ENCODE data around the gene PLEKHA6. TPM values are rescaled to one million over a fixed set of nuclear protein-coding genes. Genes with fewer than 3 reads are reported as not detected.

The PLEKHA6 gene
- total RNA-seq, 6 experiments from 2014 or later, result 16.6 to 31.1 (median 22.1) TPM

GRCh38 chr1:204203206-204203767, 156.4 kb downstream of the PLEKHA6 start:
- WGBS (ENCODE audit: insufficient coverage, low coverage, low lambda C conversion rate, missing lambda C conversion rate), result 100% methylated on average over 1 of the region's 5 CpGs
- no peaks in the 10 kb centered on the region for H3K27me3 ChIP-seq
- intact Hi-C loops (cut with DNase I), result no loop called here
- TF ChIP-seq CTCF (IDR thresholded peaks at IDR 0.05) (no peak), POLR2A (IDR thresholded peaks at IDR 0.05) (no peak)
- DNase-seq (no peak), ATAC-seq (no peak)
- H3K9me3 ChIP-seq, result no peaks in the 10 kb centered on the region
- H3K4me3 ChIP-seq, result no peak overlapping the region
- H3K27ac ChIP-seq, result no peak overlapping the region
- peaks cover 0 to 25% (median 10%) of the 10 kb centered on the region in 4 donors for H3K4me1 ChIP-seq
- no peaks in the 10 kb centered on the region for H3K36me3 ChIP-seq

- TF ChIP-seq CTCF (IDR thresholded peaks at IDR 0.05) (no peak), POLR2A (IDR thresholded peaks at IDR 0.05) (no peak)
- intact Hi-C loops (cut with DNase I), result no loop called here
- Histone ChIP-seq H3K27me3 (no peaks in the 10 kb centered on the region), H3K36me3 (no peaks in the 10 kb centered on the region), H3K27ac (no peak overlapping the region), H3K9me3 (no peaks in the 10 kb centered on the region), H3K4me1 (peaks cover 0 to 25% (median 10%) of the 10 kb centered on the region in 4 donors), H3K4me3 (no peak overlapping the region)
- no peak for ATAC-seq
- DNase-seq, result no peak
- WGBS (ENCODE audit: insufficient coverage, low coverage, low lambda C conversion rate, missing lambda C conversion rate), result 67% methylated on average over 1 of the region's 4 CpGs
These were observed 157.2 kb downstream of the PLEKHA6 start for GRCh38 chr1:204202481-204202880.

GRCh38 chr1:204201348-204202040, 158.2 kb downstream of the PLEKHA6 start:
- Histone ChIP-seq H3K4me1 (peaks cover 0 to 18% (median 5%) of the 10 kb centered on the region in 4 donors), H3K4me3 (no peak overlapping the region), H3K36me3 (no peaks in the 10 kb centered on the region), H3K27ac (no peak overlapping the region), H3K9me3 (no peaks in the 10 kb centered on the region), H3K27me3 (no peaks in the 10 kb centered on the region)
- intact Hi-C loops (cut with DNase I), result no loop called here
- TF ChIP-seq CTCF (IDR thresholded peaks at IDR 0.05), result no peak
- TF ChIP-seq POLR2A (IDR thresholded peaks at IDR 0.05), result no peak
- DNase-seq (no peak), ATAC-seq (no peak)
- 84% methylated on average over 6 of the region's 12 CpGs for WGBS (ENCODE audit: insufficient coverage, low coverage, low lambda C conversion rate, missing lambda C conversion rate)

- H3K4me3 ChIP-seq, result no peak overlapping the region
- no peak for ATAC-seq
- intact Hi-C loops (cut with DNase I), result no loop called here
- TF ChIP-seq CTCF (IDR thresholded peaks at IDR 0.05), result no peak
- TF ChIP-seq POLR2A (IDR thresholded peaks at IDR 0.05), result no peak
- H3K36me3 ChIP-seq, result no peaks in the 10 kb centered on the region
- H3K27ac ChIP-seq, result no peak overlapping the region
- 65% methylated on average over 7 of the region's 9 CpGs for WGBS (ENCODE audit: insufficient coverage, low coverage, low lambda C conversion rate, missing lambda C conversion rate)
- peaks cover 0 to 7% (median 0%) of the 10 kb centered on the region in 4 donors for H3K4me1 ChIP-seq
- H3K27me3 ChIP-seq, result no peaks in the 10 kb centered on the region
- no peaks in the 10 kb centered on the region for H3K9me3 ChIP-seq
- DNase-seq, result no peak
These were observed 160.2 kb downstream of the PLEKHA6 start for GRCh38 chr1:204199579-204199978.

Measured in right lobe of liver (tissue), 6 donors.